ENCODE data around the gene GPATCH2.

The GPATCH2 gene

GRCh38 chr1:217527151-217527550 lies 103.7 kb downstream of the GPATCH2 start:
- no peak for DNase-seq (ENCODE audit: low read depth in 1 of 2, low spot score in 1 of 2)
- no peak for TF ChIP-seq CTCF (IDR thresholded peaks at IDR 0.05; ENCODE audit: insufficient read depth, low read length)
- TF ChIP-seq REST (IDR thresholded peaks at IDR 0.05; ENCODE audit: insufficient replicate concordance, low read depth), result no peak
- TF ChIP-seq POLR2AphosphoS5 (IDR thresholded peaks at IDR 0.05; ENCODE audit: low read depth), result no peak
- TF ChIP-seq SPI1 (IDR thresholded peaks at IDR 0.05; ENCODE audit: borderline replicate concordance, low read depth), result no peak
- no peak for TF ChIP-seq GABPA (IDR thresholded peaks at IDR 0.05; ENCODE audit: low read depth)
- no peak overlapping the region for H3K27ac ChIP-seq (replicated peaks)

GRCh38 chr1:217526636-217527035 lies 104.3 kb downstream of the GPATCH2 start:
- Histone ChIP-seq H3K4me3 (replicated peaks; ENCODE audit: insufficient read depth, low read length) (no peak overlapping the region), H3K27me3 (ENCODE audit: insufficient read depth, poor library complexity, severe bottlenecking) (no peaks in the 10 kb centered on the region), H3K27ac (replicated peaks) (no peak overlapping the region)
- DNase-seq (ENCODE audit: low read depth in 1 of 2, low spot score in 1 of 2), result no peak
- TF ChIP-seq SPI1 (IDR thresholded peaks at IDR 0.05; ENCODE audit: borderline replicate concordance, low read depth) (no peak), REST (IDR thresholded peaks at IDR 0.05; ENCODE audit: insufficient replicate concordance, low read depth) (no peak), POLR2AphosphoS5 (IDR thresholded peaks at IDR 0.05; ENCODE audit: low read depth) (no peak), CTCF (IDR thresholded peaks at IDR 0.05; ENCODE audit: insufficient read depth, low read length) (no peak), GABPA (IDR thresholded peaks at IDR 0.05; ENCODE audit: low read depth) (no peak)

More at GRCh38 chr1:217527151-217527550, 103.7 kb downstream of the GPATCH2 start:
- no peak overlapping the region for H3K4me3 ChIP-seq (replicated peaks; ENCODE audit: insufficient read depth, low read length)
- no peaks in the 10 kb centered on the region for H3K27me3 ChIP-seq (ENCODE audit: insufficient read depth, poor library complexity, severe bottlenecking)

- H3K27ac ChIP-seq (replicated peaks), result no peak overlapping the region
- H3K4me3 ChIP-seq (replicated peaks; ENCODE audit: insufficient read depth, low read length), result no peak overlapping the region
- no peak for DNase-seq (ENCODE audit: low read depth in 1 of 2, low spot score in 1 of 2)
- no peaks in the 10 kb centered on the region for H3K27me3 ChIP-seq (ENCODE audit: insufficient read depth, poor library complexity, severe bottlenecking)
- TF ChIP-seq POLR2AphosphoS5 (IDR thresholded peaks at IDR 0.05; ENCODE audit: low read depth) (no peak), REST (IDR thresholded peaks at IDR 0.05; ENCODE audit: insufficient replicate concordance, low read depth) (no peak), GABPA (IDR thresholded peaks at IDR 0.05; ENCODE audit: low read depth) (no peak), SPI1 (IDR thresholded peaks at IDR 0.05; ENCODE audit: borderline replicate concordance, low read depth) (no peak), CTCF (IDR thresholded peaks at IDR 0.05; ENCODE audit: insufficient read depth, low read length) (no peak)
These were observed 105.0 kb downstream of the GPATCH2 start for GRCh38 chr1:217525773-217526490.
